Activated CD8-positive, alpha-beta memory T cell treated with anti-CD3 and anti-CD28 coated beads for 36 hours (primary cell): ENCODE measurements around the gene ANKRD11. TPM values are rescaled to one million over a fixed set of nuclear protein-coding genes. Genes with fewer than 3 reads are reported as not detected.
"Not testable (repeated sequence)": the region's sequence is repeated elsewhere in the genome, so short reads cannot be mapped to it uniquely, and the experiment has no call there.

Experiments used
- CTCF ChIA-PET: fragments of 350-600 bp; sonication (Branson Sonifier 250); formaldehyde crosslinking; loops from one replicate; lab custom pipeline; 2021; ENCODE audit warnings: antibody characterized with exemption; lab: Charles Lee
- POLR2A ChIA-PET: fragments of 350-600 bp; sonication (Branson Sonifier 250); formaldehyde crosslinking; loops from one replicate; lab custom pipeline; 2021; ENCODE audit warnings: antibody characterized with exemption; lab: Charles Lee
- total RNA-seq, 2 experiments: library from RNA; stranded (reverse); gene quantifications; one replicate each; pipeline ENCODE4 v1.2.3, GENCODE V29; 2021

ANKRD11 gene
- total RNA-seq, 2 experiments from 2014 or later: 152 to 159 TPM

- POLR2A ChIA-PET: no interaction called here
Observed at GRCh38 chr16:89371386-89371785, 119.0 kb downstream of the ANKRD11 start.

DNA sequence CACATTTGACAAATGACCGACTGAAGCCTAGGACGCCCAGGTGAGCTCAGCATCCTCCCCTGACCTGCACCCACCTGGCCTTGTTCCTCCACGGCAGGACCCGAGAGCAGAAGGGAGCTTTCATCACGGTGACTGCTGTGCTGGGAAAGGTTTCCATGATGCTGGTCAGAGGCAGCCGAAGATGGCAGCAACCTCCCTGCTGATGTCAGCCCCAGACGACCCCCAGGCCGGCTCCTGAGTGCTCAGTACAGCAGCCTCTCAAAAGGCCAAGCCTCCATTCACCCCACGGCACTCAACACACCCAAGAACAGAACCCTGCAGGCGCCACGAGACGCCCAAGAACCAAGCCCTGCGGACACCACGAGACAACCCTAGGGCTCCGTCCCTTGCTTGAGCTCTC lies 119.8 kb downstream of the ANKRD11 start:
- ChIA-PET POLR2A (no interaction called here), CTCF (no interaction called here)

More at GRCh38 chr16:89371386-89371785, 119.0 kb downstream of the ANKRD11 start:
- CTCF ChIA-PET: interaction anchor here (0.6 kb wide), 1 partner anchor 175 kb away, joined by 3 read pairs; no protein-coding TSS in a partner anchor

DNA sequence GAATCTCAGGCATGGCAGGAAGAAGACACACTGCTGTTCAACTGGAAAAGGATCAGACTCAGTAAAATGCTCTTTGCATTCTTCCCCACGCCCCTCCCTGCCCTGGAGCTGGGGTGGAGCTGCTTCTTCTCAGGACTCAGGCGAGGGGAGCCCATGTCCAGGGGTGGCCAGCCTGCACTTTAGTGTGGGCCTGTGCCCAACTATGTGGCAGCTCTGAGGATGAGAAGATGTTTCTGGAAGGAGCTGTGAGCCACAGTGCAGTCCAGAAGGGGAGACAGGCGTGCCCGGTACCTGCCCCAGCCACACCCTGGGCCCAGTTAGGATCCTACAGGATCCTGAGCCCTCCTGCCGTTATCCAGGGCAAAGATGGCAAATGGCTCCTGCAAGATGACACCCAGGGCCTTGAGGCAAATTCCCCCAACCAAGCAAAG lies 120.3 kb downstream of the ANKRD11 start:
- POLR2A ChIA-PET: no interaction called here
- CTCF ChIA-PET: no interaction called here

- POLR2A ChIA-PET: no interaction called here
Observed at GRCh38 chr16:89369266-89369895, 121.0 kb downstream of the ANKRD11 start.

GRCh38 chr16:89368604-89369249 lies 121.6 kb downstream of the ANKRD11 start:
- POLR2A ChIA-PET: no interaction called here
- CTCF ChIA-PET: no interaction called here

More at GRCh38 chr16:89369266-89369895, 121.0 kb downstream of the ANKRD11 start:
- CTCF ChIA-PET: no interaction called here

- CTCF ChIA-PET: interaction anchor here (0.6 kb wide), 1 partner anchor 15 kb away, joined by 5 read pairs; no protein-coding TSS in a partner anchor
- POLR2A ChIA-PET: no interaction called here
Observed at GRCh38 chr16:89367538-89367915, 122.8 kb downstream of the ANKRD11 start.

DNA sequence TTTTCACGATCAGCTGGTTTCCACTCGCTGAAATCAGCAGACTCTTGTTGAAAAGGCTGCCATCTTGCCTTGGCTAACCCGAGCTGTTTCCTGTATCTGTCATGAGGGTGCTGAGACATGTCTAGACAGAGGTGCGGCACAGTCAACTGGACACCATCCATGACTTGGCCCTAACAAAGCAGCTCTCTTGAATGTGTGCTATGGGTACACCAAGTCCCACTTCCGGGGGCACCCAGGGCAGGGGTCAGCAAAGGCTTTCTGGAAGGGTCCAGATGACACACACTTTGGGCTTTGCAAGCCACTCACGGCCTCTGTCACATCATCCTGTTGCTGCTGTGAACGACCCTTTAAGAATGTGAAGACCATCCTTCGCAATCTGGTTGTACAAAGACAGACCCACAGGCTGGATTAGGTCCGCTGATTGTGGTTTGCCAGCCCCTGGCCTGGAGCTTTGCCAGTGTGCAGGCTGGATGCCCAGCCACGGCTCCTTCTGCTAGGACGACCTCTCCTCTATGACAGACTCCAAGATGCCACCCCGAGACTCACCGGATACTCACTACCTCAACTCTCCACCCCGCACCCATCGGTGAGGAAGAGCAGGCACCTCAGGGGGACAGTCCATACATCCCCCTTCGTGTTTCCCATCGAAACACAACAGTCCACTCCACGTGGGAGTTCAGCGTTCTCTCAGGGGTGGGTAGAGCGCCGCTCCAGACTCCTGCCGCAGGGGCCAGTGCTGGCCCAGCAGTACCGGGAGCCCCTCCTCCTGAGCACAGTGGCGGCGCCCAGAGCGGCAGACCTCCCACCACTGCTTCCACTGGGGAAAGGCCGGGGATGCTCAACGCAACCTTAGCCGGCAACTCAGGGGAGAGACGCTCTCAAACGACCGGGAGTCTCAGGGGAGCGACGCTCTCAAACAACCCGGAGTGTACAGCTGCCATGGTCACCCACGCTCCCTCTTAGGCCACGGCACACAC lies 123.5 kb downstream of the ANKRD11 start:
- ChIA-PET CTCF (no interaction called here), POLR2A (interaction anchor here (0.6 to 0.9 kb wide), 2 partner anchors 79 to 126 kb away, joined by 3 read pairs; no protein-coding TSS in a partner anchor)

GRCh38 chr16:89365996-89366395 lies 124.4 kb downstream of the ANKRD11 start:
- ChIA-PET POLR2A (interaction anchor here (0.6 to 0.9 kb wide), 3 partner anchors 72 to 126 kb away, joined by 3 read pairs; no protein-coding TSS in a partner anchor), CTCF (interaction anchor here (2.0 kb wide), 1 partner anchor 9 kb away, joined by 5 read pairs; no protein-coding TSS in a partner anchor)

DNA sequence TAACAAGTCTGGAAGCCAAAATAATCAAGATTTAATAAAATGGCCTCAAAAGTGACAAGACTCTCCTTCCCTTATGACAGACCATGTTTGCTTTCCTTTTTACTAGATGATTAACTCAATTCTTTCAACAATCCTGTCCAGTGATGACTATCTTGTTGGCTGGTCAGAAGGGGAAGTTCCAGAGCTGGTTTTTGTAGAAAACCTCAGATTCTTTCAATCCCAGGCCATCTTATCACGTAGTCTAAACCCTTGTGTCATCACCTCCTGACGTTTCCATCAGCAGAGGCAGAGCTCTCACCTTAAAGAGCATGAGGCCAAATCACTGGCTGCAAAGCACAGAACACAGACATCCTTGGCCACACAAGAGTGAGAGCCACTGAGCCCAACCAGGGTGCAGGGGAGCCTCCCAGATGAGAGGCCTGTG lies 125.3 kb downstream of the ANKRD11 start:
- POLR2A ChIA-PET: interaction anchor here (0.9 kb wide), 1 partner anchor 71 kb away, joined by 3 read pairs; no protein-coding TSS in a partner anchor
- CTCF ChIA-PET: interaction anchor here (2.0 kb wide), 1 partner anchor 9 kb away, joined by 5 read pairs; no protein-coding TSS in a partner anchor

- ChIA-PET CTCF (interaction anchor here (2.0 kb wide), 1 partner anchor 8 kb away, joined by 5 read pairs; no protein-coding TSS in a partner anchor), POLR2A (no interaction called here)
Observed at GRCh38 chr16:89364606-89365005, 125.8 kb downstream of the ANKRD11 start.

GRCh38 chr16:89363621-89364393 lies 126.6 kb downstream of the ANKRD11 start:
- ChIA-PET CTCF (interaction anchor here (0.6 to 2.0 kb wide), 2 partner anchors 7 to 82 kb away, joined by 4 to 5 read pairs; no protein-coding TSS in a partner anchor), POLR2A (no interaction called here)

- CTCF ChIA-PET: not testable (repeated sequence)
- POLR2A ChIA-PET: interaction anchor here (0.6 to 1.3 kb wide), 2 partner anchors 48 to 126 kb away, joined by 3 to 4 read pairs; no protein-coding TSS in a partner anchor
Observed at GRCh38 chr16:89362540-89363223, 127.7 kb downstream of the ANKRD11 start.

DNA sequence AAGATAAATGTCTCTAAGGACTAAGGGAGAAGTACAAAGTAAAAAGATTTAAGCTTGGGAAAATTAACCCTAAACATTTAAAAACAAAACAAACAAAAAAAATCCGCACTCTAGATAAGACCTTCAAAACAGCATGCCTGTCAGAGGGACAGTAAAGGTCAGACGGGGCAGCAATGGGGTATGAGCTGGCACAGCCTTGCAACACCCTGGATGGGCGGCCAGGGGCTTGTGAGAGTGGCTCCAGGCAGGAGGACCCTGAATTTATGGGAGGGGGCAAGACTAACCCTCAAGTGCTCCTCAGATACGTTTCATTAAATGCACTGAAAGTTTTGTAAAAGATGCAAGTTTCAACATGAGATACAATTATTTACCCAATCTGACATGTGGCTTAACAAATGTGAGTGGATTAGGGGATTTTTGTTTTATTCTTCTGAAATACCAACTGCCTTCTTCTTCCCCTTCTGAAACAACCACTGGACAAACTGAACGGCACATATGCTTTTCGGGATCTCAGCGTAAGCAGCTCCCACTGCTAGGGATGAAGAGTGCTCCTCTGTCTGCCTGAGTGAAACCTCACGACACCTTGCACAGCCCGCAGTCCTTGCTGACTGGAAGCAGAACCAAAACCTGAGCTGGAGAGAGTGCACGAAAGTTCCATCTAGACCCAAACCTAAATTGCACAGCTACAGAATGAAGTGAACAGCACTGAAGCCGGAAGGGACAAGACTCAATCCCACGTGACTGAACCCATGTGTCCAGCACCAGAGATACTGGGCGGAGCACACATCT lies 128.4 kb downstream of the ANKRD11 start:
- POLR2A ChIA-PET: interaction anchor here (0.6 to 1.8 kb wide), 4 partner anchors 11 to 127 kb away, joined by 3 to 7 read pairs (median 4); no protein-coding TSS in a partner anchor
- CTCF ChIA-PET: interaction anchor here (1.7 kb wide), 1 partner anchor 29 kb away, joined by 5 read pairs; no protein-coding TSS in a partner anchor

DNA sequence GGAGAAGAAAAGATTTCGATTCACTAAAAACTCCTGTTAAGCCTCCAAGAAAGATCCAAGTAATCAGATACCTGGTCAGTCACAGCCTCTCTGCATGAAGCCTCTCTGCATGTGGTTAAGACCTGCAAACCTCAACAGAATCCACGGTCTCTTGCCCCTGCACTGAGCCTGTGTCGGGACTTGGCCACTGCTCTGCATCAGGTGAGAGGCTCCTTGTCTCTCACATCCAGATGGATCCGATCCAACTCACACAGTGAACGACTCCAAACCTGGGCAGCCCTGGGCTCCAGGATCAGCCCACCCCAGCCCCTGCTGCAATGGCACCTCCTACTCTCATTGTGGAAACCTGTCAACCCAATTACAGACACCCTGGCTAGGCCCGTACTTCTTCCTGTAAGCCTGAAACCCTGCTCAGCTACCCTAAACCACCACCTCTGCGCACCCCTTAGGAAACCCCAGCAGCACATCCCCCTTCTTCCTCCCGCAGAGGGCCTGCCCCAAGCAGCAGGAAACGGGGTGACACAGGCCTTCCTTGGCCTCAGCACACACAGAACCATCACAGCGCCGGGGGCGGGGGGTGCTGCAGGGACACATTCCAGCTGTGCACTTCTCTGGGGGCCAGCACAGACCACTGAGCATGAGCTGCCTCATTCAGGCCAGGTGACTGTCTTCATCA lies 129.5 kb downstream of the ANKRD11 start:
- ChIA-PET POLR2A (interaction anchor here (0.6 to 1.8 kb wide), 2 partner anchors 10 to 124 kb away, joined by 4 to 7 read pairs; no protein-coding TSS in a partner anchor), CTCF (interaction anchor here (1.2 to 2.5 kb wide), 3 partner anchors 11 to 50 kb away, joined by 3 to 14 read pairs (median 5); no protein-coding TSS in a partner anchor)

DNA sequence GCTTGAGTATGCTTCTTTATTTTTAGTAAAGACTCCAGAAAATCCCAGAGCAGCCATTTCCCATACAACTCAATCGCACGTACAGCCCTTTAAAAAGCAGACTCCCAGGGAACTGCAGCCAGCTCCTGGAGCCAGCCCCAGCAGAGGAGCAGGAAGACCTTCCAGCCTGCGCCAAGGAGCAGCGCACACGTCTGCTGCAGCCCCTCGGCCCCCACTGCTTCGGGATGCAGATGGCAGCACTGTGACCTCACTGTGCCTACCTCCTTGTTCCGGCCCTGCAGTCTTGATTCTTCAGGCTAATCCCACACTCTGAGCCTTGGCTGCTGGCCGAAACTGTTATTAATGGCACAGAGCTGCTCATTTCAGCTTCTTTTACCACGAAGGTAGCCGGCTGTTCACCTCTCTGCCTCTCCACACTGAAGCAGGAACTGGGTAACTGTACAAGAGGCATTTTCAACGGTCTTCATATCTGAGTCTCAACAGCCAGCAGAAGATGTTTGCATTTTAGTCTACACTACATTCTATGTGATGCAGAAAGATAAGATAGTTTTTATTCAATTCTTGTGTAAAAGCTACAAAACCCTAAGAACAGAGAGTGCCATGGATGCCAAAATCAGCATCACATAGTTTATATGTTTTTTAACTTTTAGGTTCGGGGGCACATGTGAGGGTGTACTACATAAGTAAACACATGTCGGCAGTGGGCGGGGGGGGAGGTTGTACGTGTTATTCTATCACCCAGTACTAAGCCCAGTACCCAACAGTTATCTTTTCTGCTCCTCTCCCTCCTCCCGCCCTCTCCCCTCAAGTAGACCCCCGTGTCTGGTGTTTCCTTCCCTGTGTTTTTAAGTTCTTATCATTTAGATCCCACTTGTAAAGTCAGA lies 130.9 kb downstream of the ANKRD11 start:
- CTCF ChIA-PET: interaction anchor here (1.2 to 2.5 kb wide), 2 partner anchors 9 to 51 kb away, joined by 3 to 14 read pairs; no protein-coding TSS in a partner anchor

More for the DNA sequence above, 130.9 kb downstream of the ANKRD11 start:
- POLR2A ChIA-PET: no interaction called here
